HEK293T (cell line): ENCODE data around the gene YIPF6.

Experiments
- CTCF ChIA-PET: fragments of 350-600 bp; formaldehyde crosslinking; extraction: SDS; loops from one replicate; lab custom pipeline; 2021; ENCODE audit warnings: antibody characterized with exemption, inconsistent platforms; lab: Yijun Ruan, JAX
- POLR2A ChIA-PET: fragments of 350-600 bp; formaldehyde crosslinking; extraction: SDS; loops from one replicate; lab custom pipeline; 2020; ENCODE audit warnings: antibody characterized with exemption, inconsistent platforms; lab: Yijun Ruan, JAX
- DNase-seq: peaks from one replicate; pipeline ENCODE4 v3.0.0; 2012; ENCODE audit warnings: mixed read lengths; ENCODE audit errors: extremely low spot score
- ARNT ChIP-seq: fragments of 450-650 bp; IDR thresholded peaks from 2 replicates; pipeline ENCODE4 v1.6.1; 2017; ENCODE audit warnings: mild to moderate bottlenecking
- BHLHE40 ChIP-seq: fragments of 450-650 bp; IDR thresholded peaks from 2 replicates; pipeline ENCODE4 v1.6.1; 2016; ENCODE audit warnings: mild to moderate bottlenecking, moderate library complexity, borderline replicate concordance
- CTBP1 ChIP-seq: fragments of 450-650 bp; IDR thresholded peaks from 2 replicates; pipeline ENCODE4 v1.6.1; 2016; ENCODE audit warnings: borderline replicate concordance
- ELF4 ChIP-seq: fragments of 450-650 bp; IDR thresholded peaks from 2 replicates; pipeline ENCODE4 v1.6.1; 2017; ENCODE audit warnings: antibody characterized with exemption
- FOXA1 ChIP-seq: fragments of 450-650 bp; IDR thresholded peaks from 2 replicates; pipeline ENCODE4 v1.6.1; 2016; ENCODE audit warnings: mild to moderate bottlenecking
- FOXK2 ChIP-seq: fragments of 450-650 bp; IDR thresholded peaks from 2 replicates; pipeline ENCODE4 v1.6.1; 2016; ENCODE audit warnings: mild to moderate bottlenecking
- FOXM1 ChIP-seq: fragments of 450-650 bp; IDR thresholded peaks from 2 replicates; pipeline ENCODE4 v1.6.1; 2017; ENCODE audit warnings: mild to moderate bottlenecking, borderline replicate concordance
- HDGF ChIP-seq: fragments of 450-650 bp; IDR thresholded peaks from 2 replicates; pipeline ENCODE4 v1.6.1; 2017; ENCODE audit warnings: antibody characterized with exemption, borderline replicate concordance
- L3MBTL2 ChIP-seq: fragments of 450-650 bp; conservative IDR thresholded peaks from 2 replicates; pipeline ENCODE4 v1.6.1; 2016; ENCODE audit warnings: mild to moderate bottlenecking
- LEF1 ChIP-seq: fragments of 450-650 bp; IDR thresholded peaks from 2 replicates; pipeline ENCODE4 v1.6.1; 2017; ENCODE audit warnings: mild to moderate bottlenecking, borderline replicate concordance
- NFRKB ChIP-seq: fragments of 450-650 bp; IDR thresholded peaks from 2 replicates; pipeline ENCODE4 v1.6.1; 2016; ENCODE audit warnings: mild to moderate bottlenecking, moderate library complexity
- SP1 ChIP-seq: fragments of 450-650 bp; IDR thresholded peaks from 2 replicates; pipeline ENCODE4 v1.6.1; 2017
- SUZ12 ChIP-seq: fragments of 450-650 bp; IDR thresholded peaks from 2 replicates; pipeline ENCODE4 v1.6.1; 2016; ENCODE audit warnings: mild to moderate bottlenecking
- TARDBP ChIP-seq: fragments of 450-650 bp; IDR thresholded peaks from 2 replicates; pipeline ENCODE4 v1.6.1; 2016
- ZNF384 ChIP-seq: fragments of 450-650 bp; IDR thresholded peaks from 2 replicates; pipeline ENCODE4 v1.6.1; 2016
- TF ChIP-seq, protein P1 (sequence below): fragments of 450-650 bp; IDR thresholded peaks from 2 replicates; pipeline ENCODE4 v1.6.1; 2016

Gene YIPF6, protein sequence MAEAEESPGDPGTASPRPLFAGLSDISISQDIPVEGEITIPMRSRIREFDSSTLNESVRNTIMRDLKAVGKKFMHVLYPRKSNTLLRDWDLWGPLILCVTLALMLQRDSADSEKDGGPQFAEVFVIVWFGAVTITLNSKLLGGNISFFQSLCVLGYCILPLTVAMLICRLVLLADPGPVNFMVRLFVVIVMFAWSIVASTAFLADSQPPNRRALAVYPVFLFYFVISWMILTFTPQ

DNA sequence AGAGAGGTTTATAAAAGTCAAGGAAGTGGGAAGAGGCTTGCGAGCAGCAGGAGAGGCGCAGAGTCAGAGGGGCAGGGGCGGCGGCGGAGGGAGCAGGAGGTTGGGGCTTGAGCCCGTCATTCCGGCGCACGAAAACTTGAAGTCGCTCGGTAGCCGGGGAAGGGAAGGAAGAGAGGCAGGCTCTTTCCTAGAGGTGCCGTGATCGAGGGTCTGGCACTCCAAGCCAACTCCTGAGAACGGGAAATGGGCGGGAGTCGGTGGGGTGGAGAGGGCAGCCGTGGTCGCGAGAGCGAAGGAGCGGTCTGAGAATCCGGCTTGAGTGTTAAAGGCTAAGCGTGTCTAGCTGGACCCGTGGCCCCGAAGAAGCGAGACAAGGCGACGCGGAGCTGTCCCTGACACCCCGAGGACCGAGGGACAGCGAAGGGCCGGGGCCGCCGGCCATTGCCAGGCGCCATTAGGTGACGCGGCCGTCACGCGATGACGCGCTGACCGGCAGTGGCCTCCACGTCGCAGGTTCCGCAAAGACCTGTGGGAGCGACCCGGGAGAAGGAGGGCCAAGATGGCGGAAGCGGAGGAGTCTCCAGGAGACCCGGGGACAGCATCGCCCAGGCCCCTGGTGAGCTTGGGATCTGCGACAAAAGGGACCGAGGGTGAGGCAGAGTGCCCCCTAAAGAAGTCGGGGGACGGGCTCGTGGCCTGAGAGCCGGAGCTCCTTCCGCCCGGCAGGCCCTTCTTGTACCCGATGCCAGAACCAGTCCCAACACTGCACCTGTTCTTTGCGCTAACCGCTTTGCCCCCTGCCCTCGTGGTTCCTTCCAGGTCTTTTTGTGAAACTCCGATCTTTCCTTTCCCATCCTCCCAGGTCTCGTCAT lies at the start of gene YIPF6:
Gene YIPF6 (plus strand): TSS at position 544 of the 872 bp plus-strand sequence. CDS start 16 bp downstream, at position 560.
- no peak for TF ChIP-seq ZNF384
- no peak for TF ChIP-seq SP1
- TF ChIP-seq BHLHE40, result no peak
- TF ChIP-seq FOXM1, result no peak
- TF ChIP-seq ELF4, result peak; percentile 71
- peak; percentile 75 for TF ChIP-seq NFRKB
- TF ChIP-seq LEF1, result no peak
- peak; percentile 77 for TF ChIP-seq L3MBTL2
- TF ChIP-seq, protein P1, sequence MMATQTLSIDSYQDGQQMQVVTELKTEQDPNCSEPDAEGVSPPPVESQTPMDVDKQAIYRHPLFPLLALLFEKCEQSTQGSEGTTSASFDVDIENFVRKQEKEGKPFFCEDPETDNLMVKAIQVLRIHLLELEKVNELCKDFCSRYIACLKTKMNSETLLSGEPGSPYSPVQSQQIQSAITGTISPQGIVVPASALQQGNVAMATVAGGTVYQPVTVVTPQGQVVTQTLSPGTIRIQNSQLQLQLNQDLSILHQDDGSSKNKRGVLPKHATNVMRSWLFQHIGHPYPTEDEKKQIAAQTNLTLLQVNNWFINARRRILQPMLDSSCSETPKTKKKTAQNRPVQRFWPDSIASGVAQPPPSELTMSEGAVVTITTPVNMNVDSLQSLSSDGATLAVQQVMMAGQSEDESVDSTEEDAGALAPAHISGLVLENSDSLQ, result peak; percentile 54; the same call in 1 of the 2 replicates
- TF ChIP-seq CTBP1, result no peak
- ChIA-PET POLR2A (interaction anchor here (0.5 to 1.0 kb wide), 3 partner anchors 10 to 189 kb away, joined by 3 to 4 read pairs (median 3); no protein-coding TSS in a partner anchor), CTCF (no interaction called here)
- DNase-seq, result peak; percentile 77

DNA sequence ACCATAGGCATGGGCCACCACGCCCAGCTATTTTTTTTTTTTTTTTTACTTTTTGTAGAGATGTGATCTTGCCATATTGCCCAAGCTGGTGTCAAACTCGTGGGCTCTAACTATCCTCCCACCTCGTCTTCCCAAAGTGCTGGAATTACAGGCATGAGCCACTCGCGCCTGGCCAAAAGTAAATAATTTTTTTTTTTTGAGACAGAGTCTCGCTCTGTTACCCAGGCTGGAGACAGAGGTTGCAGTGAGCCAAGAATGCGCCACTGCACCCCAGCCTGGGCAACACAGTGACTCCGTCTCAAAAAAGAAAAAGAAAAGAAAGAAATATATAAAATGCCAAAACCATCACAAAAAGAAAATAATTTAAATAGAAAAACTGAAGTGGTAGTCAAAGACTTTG lies 47.1 kb upstream of the YIPF6 start:
- ChIA-PET POLR2A (no interaction called here), CTCF (interaction anchor here (0.7 kb wide), 1 partner anchor 18 kb away, joined by 3 read pairs; the partner anchor contains the start of gene OPHN1)
- TF ChIP-seq L3MBTL2, result no peak
- TF ChIP-seq SUZ12, result no peak
- TF ChIP-seq, protein P1, result no peak
- TF ChIP-seq NFRKB, result no peak
- no peak for TF ChIP-seq ARNT
- TF ChIP-seq HDGF, result no peak
- TF ChIP-seq TARDBP, result no peak
- no peak for TF ChIP-seq CTBP1
- TF ChIP-seq ELF4, result no peak
- no peak for TF ChIP-seq ZNF384
- no peak for TF ChIP-seq SP1
- TF ChIP-seq FOXM1, result no peak
- TF ChIP-seq LEF1, result no peak
- no peak for TF ChIP-seq BHLHE40
- TF ChIP-seq FOXA1, result no peak
- TF ChIP-seq FOXK2, result no peak
- no peak for DNase-seq

DNA sequence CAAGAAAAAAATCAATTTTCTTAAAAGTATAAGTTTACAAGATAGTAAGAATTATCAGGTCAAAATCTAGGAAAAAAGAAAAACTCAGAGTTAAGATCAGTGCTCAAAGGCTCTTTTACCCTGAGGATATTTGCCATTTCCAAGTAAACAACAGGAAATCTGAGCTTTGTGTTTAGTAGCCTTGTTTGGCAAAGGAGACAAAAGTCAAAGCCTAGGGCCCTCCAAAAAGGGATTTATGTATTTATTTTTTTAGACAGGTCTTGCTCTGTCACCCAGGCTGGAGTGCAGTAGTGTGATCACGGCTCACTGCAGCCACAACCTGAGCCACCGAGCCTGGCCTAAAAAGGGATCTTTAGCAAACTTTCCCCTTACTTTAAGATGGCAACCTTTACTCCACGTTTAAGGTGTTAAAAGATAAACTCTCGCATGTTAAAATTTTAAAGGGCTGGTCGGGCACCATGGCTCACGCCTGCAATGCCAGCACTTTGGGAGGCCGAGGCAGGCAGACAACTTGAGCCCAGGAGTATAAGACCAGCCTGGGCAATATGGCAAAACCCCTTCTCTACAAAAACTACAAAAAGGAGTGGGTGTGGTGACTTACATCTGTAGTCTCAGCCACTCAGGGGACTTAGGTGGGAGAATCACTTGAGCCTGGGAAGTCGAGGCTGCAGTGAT lies 44.2 kb upstream of the YIPF6 start:
- ChIA-PET CTCF (no interaction called here), POLR2A (no interaction called here)
- DNase-seq, result no peak
- TF ChIP-seq FOXA1 (no peak), FOXM1 (no peak), ZNF384 (no peak), NFRKB (no peak), ARNT (no peak), CTBP1 (no peak)

DNA sequence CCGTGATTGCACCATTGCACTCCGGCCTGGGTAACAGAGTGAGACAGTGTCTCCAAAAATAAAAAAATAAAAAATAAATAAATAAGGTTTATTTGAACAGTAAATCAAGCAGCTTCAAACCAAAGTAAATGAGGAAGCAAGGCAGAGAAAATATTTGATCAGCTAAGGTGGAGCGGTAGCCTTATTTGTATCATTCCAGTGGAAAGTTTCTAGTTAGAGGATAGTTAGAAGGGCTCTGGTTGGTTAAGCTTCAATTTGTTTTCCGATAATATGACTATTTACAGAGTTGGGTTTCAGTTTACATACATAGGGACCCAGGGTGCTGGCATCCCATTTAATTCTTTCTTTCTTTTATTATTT lies 43.7 kb upstream of the YIPF6 start:
- CTCF ChIA-PET, result no interaction called here
- TF ChIP-seq ARNT, result no peak
- no peak for TF ChIP-seq ELF4
- no peak for TF ChIP-seq FOXA1
- TF ChIP-seq L3MBTL2, result no peak
- POLR2A ChIA-PET, result no interaction called here

DNA sequence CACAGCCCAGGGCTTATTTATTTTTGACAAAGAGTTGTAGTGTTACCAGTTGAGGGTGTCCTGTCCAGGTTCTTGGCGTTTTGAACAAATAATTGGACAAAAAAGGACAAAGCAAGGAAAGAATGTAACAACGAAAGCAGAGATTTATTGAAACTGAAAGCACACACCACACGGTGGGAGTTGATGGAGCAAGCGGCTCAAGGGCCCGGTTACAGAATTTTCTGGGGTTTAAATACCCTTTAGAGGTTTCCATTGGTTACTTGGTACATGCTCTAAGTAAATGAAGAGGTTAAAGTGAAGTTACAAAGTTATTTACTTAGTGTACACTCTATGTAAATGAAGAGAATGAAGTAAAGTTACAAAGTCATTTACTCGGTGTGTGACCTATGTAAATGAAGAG lies 37.8 kb upstream of the YIPF6 start:
- POLR2A ChIA-PET, result no interaction called here
- CTCF ChIA-PET, result no interaction called here
- TF ChIP-seq SP1 (no peak), FOXA1 (no peak), ELF4 (no peak), TARDBP (no peak), CTBP1 (no peak), ZNF384 (no peak), L3MBTL2 (no peak), FOXM1 (no peak), SUZ12 (no peak), HDGF (no peak), ARNT (no peak), BHLHE40 (no peak), NFRKB (no peak), FOXK2 (no peak), LEF1 (no peak)
- TF ChIP-seq, protein P1, result no peak
- no peak for DNase-seq

More for the DNA sequence above, 43.7 kb upstream of the YIPF6 start:
- DNase-seq, result no peak

DNA sequence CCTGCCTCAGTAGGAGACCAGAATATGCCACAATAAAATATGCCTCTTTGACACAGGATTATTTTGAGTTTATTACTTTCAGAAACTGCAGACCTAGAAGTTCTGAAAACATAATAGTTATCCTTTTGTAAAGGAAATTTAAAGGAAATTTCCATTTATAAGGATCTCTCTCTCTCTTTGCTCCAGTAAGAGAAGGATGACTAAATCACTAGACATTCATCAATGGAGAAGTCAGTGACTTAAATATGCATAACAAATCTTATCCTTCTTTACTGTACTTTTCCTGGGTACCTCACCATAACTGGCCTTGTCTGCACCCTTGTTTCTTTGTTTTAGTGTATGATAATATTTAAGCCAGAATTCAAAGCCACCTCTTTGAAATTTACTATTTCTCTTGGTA lies 37.3 kb upstream of the YIPF6 start:
- no peak for DNase-seq
- ChIA-PET CTCF (no interaction called here), POLR2A (no interaction called here)
- no peak for TF ChIP-seq SUZ12
